NCI-H2171 treated with DMSO at 0.1 percent for 48 hours (cell line): ENCODE data around the gene KCNE1.

Experiments
- DNase-seq: peaks from one replicate; lab custom pipeline; 2025; lab: John Stamatoyannopoulos, UW

The KCNE1 gene

GRCh38 chr21:34535886-34536285 is 23.9 kb upstream of the KCNE1 start:
- no peak for DNase-seq

DNA sequence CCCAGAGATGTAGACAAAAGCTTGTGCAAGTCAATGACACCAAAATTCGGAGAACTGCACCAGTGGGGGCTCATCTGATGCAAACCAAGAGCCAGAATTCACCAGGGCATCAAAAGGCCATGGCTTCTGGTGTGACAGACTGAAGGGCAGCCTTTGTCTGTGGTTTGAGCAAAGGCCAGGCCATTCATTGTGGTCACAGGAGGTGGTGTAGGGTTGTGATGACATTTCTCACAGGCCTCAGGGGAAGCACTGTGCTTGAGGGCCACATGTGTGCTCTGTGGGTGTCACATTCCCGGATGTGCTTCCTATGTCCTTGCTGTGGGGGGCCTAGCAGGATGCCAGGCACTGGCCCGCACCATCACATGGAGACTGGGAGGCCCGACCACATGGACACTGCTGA is 22.5 kb upstream of the KCNE1 start:
- no peak for DNase-seq

GRCh38 chr21:34533938-34534337 is 21.9 kb upstream of the KCNE1 start:
- DNase-seq: no peak

DNA sequence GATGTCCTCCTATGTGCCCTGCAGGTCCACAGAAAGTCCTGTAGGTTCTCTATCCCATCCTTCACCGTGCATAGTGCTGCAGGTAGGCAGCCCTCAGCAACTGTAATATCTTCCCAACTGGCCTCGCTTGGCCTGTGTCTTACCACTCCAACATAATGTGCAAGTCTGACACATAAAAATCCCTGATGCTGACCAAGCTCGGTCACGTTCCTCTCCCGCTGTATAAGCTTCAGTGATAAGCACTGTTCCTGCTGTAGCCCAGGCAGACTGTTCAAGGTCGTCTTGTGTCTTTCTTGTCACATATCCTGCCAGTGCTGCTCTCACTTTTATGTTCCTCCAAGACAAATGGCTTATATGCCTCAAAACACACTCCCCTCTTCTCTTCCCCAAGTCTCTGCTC is 19.4 kb upstream of the KCNE1 start:
- DNase-seq: no peak

GRCh38 chr21:34530261-34530660 is 18.3 kb upstream of the KCNE1 start:
- no peak for DNase-seq

DNA sequence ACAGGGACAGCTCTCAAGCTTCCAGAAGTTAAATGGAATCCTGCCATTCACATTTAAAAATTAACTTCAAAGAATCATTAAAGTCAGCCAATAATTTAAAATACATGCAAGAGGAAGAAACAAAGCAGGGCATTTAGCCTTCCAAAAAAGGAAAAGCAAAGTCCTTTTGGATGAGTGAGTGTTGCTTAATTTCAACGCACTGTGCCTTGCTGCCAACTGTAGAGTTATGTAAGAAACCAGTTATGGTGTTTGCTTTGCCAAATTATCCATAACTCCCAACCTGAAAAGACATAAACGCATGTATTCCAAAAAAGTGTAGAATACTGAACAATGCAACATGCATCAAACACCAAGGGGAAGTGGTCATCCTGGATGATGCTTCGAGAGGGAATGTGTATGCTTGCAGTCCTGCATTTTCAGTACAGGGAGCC is 16.1 kb upstream of the KCNE1 start:
- DNase-seq: no peak

GRCh38 chr21:34526618-34527290 is 14.7 kb upstream of the KCNE1 start:
- no peak for DNase-seq

DNA sequence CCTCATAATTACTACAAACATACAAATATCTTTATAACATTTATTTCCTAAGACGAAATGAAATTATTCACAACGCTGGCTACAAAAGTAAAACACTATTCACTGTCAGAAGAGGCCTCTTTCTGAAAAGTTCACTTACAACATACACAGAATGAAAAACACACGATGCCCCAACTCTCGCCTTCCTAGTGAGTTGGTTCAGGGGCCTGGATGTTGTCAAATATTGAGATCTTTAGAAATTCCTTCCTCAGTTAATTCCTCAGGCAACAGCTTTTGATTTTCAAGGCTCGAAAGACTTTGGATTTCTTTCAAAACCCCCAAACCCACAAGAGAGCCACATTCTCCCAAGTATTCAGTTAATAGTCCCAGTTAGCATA is 14.2 kb upstream of the KCNE1 start:
- no peak for DNase-seq

GRCh38 chr21:34524646-34525601 is 12.9 kb upstream of the KCNE1 start:
- no peak for DNase-seq

DNA sequence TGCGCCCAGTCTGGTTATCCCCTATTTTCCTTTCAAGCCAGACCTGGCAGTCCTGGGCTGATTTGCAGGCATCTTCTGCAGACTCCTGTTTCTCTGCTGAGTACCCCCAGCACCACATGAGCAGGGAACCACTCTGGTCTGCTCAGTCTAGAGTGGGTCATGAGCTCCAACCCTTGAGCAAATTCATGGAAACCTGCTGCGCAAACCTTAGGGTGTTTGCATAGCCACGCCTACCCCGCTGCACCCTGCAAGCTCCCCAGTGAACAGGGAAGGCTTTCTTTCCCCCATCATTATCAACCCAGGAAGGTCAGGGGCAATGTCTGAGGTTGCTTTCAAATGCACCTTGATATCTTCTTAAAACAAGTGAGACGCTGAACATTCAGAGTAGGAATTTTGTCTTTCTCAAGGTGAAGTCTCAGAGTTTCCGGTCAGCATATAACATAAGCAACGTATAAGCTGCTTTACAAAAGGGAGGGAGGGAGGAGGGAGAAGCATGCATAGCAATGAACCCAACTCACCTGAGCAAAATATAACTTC is 11.1 kb upstream of the KCNE1 start:
- no peak for DNase-seq

GRCh38 chr21:34522284-34522683 is 10.3 kb upstream of the KCNE1 start:
- DNase-seq: no peak

DNA sequence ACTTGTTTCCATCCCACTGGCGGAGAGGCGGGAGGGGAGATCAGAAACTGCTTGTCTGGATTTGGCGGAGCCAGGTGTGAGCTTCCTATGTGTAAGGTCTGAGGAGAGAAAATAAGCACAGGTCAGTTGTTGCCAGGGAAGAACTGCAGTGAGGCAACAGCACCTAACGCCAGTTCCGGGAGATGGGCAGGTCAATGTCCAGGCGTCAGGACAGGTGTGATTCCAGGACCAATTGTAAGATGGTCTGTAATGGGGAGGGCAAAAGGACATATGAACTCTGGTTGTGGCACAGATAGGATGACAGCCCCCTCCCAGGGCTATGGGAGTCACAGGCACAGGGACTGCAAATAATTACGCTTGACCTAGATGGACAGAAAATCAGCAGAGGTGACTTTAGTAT is 9.6 kb upstream of the KCNE1 start:
- no peak for DNase-seq

DNA sequence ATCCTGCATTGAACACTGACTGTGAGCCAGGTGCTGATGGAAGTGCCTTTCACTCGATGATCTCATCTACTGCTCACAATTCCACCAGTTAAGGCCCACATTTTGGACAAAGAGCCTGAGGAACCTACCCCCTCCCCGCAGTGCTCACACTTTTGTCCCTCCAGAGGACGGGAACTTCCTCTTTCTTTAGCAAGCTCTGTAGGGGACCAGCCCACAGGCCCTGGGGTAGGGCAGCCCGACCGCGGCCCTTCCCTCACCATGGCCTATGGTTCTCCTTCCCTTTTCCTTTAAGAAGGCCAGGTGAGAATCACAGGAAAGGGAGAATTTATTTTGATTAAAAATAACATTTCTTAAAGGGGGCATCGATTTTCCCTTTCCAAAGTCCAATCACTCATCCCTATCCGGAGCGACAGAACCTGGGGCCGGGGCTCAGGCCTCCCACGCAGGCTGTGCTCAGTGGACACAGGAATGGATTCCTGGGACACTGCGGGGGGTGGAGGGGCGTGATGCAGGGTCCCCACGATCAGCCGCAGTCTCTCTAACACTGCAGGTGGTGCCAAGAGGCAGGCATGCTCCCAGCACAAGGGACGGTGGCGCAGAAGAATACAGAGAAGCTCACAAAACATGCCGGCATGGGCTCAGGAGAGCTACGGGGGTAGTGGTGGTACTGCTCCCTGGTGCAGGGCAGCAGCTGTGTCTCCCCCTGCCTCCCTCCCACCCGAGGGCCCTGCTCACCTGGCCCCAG is 8.9 kb upstream of the KCNE1 start:
- no peak for DNase-seq

GRCh38 chr21:34520281-34520680 is 8.3 kb upstream of the KCNE1 start:
- no peak for DNase-seq

- no peak for DNase-seq
These were observed 7.7 kb upstream of the KCNE1 start for GRCh38 chr21:34519694-34520093.

- no peak for DNase-seq
These were observed 7.0 kb upstream of the KCNE1 start for GRCh38 chr21:34519016-34519415.

DNA sequence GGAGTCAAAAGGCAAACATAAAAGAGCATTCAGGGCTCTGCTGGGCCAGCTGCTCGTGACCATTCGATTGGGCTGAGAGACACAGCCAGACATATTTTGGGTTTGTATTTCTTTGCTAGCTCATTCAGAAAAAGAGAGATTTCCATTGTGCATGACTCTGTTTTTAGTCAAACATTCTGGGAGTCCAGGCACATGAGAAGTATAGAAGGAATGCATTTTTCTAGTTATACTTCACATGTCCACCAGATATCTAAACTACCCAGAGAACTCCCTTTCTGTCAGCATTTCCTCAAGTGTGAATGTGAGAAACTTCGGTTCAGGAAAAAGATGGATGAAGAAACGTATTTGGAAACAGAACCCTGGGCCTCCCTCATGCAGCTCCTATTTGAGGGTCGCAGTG is 6.3 kb upstream of the KCNE1 start:
- DNase-seq: no peak

DNA sequence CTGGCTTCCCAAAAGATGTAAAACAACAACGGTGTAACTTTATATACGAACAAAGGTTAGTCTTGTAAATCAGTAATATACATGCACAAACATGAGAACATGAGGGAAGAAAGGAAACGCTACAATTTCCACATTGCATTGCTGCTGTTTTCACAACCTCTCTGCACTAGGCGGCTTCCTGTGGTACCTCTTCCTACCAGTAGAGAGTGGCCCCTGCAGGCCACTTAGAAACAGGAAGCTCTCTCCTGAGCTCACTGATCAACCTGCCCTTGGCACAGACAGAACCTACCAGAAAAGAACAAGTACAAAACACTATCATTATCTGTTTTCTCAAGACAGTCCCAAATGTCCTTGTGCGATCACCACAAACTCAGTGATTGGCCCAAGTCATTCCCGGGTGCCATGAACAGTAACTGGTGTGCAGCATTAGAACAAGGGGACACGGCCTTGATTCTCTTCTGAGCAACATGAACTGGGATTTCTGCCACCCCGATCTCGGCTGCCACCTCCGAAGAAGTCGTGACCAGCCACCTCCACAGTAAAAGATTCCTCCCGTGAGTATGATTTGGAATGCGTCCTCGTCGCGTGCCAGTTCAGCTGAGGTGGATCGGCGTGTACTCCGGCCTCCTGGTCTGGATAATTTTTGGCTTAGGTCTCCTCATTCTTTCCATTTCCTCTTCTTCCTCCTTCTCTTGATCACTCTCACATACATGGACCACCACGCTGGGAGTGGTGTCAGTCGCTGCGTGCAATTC is 5.7 kb upstream of the KCNE1 start:
- DNase-seq: no peak

DNA sequence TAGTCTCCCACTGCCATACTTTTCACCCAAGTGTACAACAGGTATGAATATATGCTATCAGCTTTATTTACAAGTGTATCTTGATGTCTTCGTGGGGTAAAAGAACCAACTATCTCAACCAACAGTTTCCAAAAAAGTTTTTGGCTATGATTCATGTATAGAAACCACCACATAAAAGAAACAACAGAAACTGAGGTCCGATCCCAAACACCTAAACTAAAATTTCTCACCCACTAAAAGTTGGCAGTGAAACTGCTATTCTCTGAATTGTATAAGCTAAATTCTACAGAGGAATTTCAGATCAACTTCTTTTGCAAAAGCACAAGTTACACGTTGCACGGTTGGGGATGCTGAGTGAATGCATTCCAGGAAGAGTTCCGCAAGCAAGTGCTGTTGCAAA is 5.0 kb upstream of the KCNE1 start:
- no peak for DNase-seq

- DNase-seq: no peak
These were observed 2.6 kb upstream of the KCNE1 start for GRCh38 chr21:34514576-34515115.

DNA sequence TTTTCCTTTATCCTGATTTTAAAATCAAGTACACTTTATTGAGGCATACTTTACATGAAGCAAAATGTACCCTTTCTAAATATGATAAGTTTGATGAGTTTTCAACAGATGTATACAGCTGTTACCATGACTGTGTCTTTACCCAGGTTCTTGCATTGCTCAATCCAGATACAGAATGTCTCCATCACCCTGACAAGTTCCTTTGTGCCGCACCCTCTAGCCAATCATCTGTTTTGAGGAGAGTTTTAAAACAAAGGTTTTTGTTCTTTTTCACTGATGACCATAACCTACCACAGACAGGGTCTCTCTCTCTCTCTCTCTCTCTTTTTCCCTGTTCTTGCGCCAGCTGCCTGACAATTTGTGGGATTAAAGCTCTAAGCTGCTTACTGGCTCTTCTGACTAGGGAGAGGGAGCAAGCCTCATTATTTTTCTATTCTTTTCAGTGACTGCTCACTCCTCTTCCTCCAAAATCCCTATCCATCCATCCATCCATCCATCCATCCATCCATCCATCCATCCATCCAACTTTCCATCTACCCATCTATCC is 1.2 kb upstream of the KCNE1 start:
- no peak for DNase-seq
